GM19193 (cell line): ENCODE data around the gene LIME1.

Experiments
- POLR2A ChIP-seq: IDR thresholded peaks from 4 replicates; pipeline ENCODE4 v1.6.1; 2011; ENCODE audit not compliant: insufficient read depth, insufficient read length; ENCODE audit errors: extremely low read depth

Gene LIME1

GRCh38 chr20:63702036-63702665 is 34.3 kb upstream of the LIME1 start:
- TF ChIP-seq POLR2A, result no peak

GRCh38 chr20:63702751-63703470 is 33.6 kb upstream of the LIME1 start:
- no peak for TF ChIP-seq POLR2A

- no peak for TF ChIP-seq POLR2A
These were observed 32.9 kb upstream of the LIME1 start for GRCh38 chr20:63703471-63703975.

- TF ChIP-seq POLR2A, result no peak
These were observed 32.3 kb upstream of the LIME1 start for GRCh38 chr20:63703976-63704748.

- no peak for TF ChIP-seq POLR2A
These were observed 31.7 kb upstream of the LIME1 start for GRCh38 chr20:63704749-63705117.

- no peak for TF ChIP-seq POLR2A
These were observed 31.0 kb upstream of the LIME1 start for GRCh38 chr20:63705232-63706026.

- TF ChIP-seq POLR2A, result no peak
These were observed 30.3 kb upstream of the LIME1 start for GRCh38 chr20:63706027-63706695.

GRCh38 chr20:63706852-63707557 is 29.5 kb upstream of the LIME1 start:
- no peak for TF ChIP-seq POLR2A

GRCh38 chr20:63707558-63708300 is 28.7 kb upstream of the LIME1 start, which contains the start of the genes ARFRP1 and ZGPAT:
Gene ARFRP1 (minus strand): TSS chr20:63707976. CDS start chr20:63707091, 885 bp downstream.
Gene ZGPAT (plus strand): TSS chr20:63708039. CDS start chr20:63708581, 542 bp downstream.
- TF ChIP-seq POLR2A, result peak; percentile 76

GRCh38 chr20:63708301-63709148 is 27.9 kb upstream of the LIME1 start:
- TF ChIP-seq POLR2A, result no peak

- TF ChIP-seq POLR2A, result no peak
These were observed 27.3 kb upstream of the LIME1 start for GRCh38 chr20:63709149-63709527.

- no peak for TF ChIP-seq POLR2A
These were observed 25.3 kb upstream of the LIME1 start for GRCh38 chr20:63711085-63711645.
